Astrocyte of the hippocampus (primary cell): ENCODE data around the gene USP37.
A peak's percentile ranks its signal among the peaks of the same experiment; 100 is the strongest.

ENCODE experiments used
- DNase-seq: peaks from one replicate; pipeline ENCODE4 v3.0.0; 2011; ENCODE audit warnings: low read depth, low spot score

USP37 gene

DNA sequence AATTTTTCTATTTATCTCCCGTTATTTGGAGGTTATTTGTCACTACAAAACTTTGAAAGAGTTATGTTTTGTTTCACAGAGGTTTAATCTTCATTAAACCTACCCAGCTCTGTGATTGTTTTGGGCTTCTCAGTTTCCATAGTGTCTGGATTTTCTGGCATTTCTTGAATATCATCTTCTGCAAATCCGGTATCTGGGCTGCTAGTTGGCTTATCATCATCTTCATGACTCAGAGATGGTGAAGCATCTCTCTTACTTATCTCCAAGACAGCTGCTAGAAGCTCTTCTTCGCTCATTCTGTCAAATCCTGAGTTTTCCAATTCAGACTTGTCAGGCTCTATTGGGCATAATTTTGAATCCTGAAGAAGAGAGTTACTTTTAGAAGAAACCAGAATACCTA is 93.6 kb downstream of the USP37 start:
- DNase-seq = no peak

- DNase-seq = no peak
These were observed 95.2 kb downstream of the USP37 start for GRCh38 chr2:218472988-218473387.

GRCh38 chr2:218471982-218472381 is 96.2 kb downstream of the USP37 start:
- no peak for DNase-seq

DNA sequence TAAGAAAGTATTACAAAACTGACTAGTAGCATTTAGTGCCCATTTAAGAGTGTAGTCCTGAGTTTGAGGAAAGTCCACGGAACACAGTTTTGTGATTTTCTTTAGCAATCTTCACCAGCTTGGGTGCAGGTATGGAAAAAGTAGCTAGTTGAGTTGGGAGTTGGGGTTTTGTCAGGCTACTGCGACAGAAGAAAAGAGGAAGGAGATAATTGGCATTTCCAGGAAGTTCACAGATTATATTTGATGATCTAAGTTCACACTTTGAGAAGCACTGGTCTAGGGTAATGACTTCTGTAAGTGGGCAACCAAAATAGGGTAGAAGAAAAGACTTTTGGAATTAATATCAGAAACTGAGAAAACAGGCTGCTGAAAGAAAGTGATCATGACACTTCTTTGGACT is 97.1 kb downstream of the USP37 start:
- no peak for DNase-seq

DNA sequence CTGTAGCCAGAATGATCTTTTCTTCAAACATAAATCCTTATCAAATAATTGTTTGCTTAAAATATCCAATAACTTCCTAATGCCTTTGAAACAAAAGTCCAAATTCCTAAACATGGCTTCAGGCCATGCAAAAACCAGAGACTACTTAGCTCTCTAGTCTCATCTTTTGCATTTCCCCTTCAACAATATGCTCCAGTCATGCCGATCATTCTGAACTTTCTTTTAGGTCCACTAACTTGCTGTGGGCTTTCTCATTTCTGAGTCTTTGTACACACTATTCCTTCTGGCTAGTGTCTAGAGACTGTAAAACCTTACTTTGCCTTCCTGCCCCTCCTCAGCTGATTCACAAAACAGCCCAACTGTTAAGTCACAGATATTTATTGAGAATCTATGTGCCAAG is 97.7 kb downstream of the USP37 start:
- DNase-seq = no peak

GRCh38 chr2:218465987-218466633 is 102.0 kb downstream of the USP37 start:
- DNase-seq = peak; percentile 21

DNA sequence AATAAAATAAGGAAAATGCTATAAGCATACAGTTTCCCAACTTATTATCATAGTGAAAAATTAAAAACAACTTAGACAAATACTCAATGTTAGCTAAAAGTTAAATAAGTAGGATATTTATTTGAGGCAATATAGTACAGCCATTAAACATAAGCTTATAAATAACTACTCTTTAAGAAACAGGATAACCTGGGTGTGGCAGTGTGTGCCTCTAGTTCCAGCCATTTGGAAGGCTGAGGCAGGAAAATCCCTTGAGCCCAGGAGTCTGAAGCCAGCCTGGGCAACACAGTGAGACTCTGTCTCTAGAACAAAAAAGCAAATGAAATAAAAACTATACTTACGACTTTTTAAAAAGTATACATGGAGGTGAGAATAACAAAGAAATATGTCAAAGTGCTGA is 109.6 kb downstream of the USP37 start:
- no peak for DNase-seq

- DNase-seq = no peak
These were observed 111.3 kb downstream of the USP37 start for GRCh38 chr2:218456849-218457248.

GRCh38 chr2:218452079-218452478 is 116.1 kb downstream of the USP37 start:
- no peak for DNase-seq

DNA sequence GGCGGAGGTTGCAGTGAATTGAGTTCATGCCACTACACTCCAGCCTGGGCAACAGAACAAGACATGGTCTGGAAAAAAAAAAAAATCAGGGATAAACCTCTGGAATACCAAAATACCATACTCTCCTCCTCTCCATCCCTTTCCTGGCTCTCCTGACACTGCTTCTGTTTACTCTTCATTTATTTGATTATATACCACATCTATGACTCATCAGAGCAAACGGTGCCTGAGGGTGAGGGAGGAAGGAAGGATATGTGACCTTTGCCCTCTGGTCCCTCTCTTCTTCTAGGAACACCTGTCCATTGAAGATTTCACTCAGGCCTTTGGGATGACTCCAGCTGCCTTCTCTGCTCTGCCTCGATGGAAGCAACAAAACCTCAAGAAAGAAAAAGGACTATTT is 119.2 kb downstream of the USP37 start:
- DNase-seq = no peak

DNA sequence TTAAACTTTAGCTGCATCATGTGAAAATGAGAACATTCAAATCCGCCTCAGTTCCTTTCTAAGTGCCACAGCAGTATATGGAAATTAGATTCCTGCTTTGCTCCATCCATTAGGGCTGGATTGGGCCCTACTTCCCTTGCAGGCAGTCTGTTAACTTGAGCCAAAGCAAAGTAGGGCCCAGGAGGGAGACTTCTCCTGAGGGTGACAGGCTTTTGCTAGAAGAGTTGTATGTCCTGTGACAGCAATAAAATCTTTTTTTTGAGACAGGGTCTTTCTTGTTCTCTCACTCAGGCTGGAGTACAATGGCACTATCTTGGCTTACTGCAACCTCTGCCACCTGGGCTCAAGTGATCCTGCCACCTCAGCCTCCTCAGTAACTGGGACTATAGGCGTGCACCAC is 121.1 kb downstream of the USP37 start:
- no peak for DNase-seq

GRCh38 chr2:218446547-218446946 is 121.6 kb downstream of the USP37 start:
- DNase-seq = no peak

DNA sequence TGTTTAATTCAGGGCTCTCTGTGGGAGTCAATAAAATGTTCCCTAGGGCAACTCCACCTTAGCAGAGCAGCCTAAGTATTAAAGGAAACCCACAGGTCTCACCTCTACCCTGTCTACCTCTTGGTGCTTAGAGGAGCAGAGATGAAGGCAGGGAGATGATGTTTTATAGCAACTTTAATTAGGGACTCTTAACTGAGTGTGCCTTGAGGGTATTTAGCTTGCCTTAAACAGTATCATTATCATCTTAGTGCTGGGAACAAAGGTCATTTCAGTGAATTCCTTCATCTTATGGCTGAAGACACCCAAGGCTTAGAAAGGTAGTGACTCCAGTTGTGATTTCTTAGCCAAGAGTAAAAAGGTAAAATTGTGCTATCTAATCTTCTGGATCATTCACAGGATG is 122.5 kb downstream of the USP37 start:
- no peak for DNase-seq

GRCh38 chr2:218444692-218445357 is 123.3 kb downstream of the USP37 start:
- no peak for DNase-seq

GRCh38 chr2:218438596-218438995 is 129.6 kb downstream of the USP37 start:
- DNase-seq = no peak

DNA sequence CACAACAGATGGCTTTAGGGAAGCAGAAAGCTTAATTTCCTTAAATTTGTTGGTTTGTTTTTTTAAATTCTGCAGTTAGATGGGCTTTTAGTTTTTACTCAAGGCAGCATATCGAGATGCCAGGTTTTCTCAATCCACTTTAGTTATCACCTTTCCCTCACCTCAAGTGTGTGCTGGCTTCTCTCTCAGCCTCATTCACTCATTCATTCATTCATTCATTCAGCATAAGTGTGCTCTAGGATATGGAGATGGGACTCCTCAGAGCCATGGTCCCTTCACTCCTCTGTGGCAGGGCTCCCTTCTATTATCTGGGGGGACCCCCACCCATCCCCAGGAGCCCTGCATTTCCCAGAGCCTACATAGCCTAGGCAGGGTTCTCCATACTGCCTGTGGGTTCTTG is 130.2 kb downstream of the USP37 start:
- DNase-seq = no peak

GRCh38 chr2:218436992-218437391 is 131.2 kb downstream of the USP37 start:
- no peak for DNase-seq

DNA sequence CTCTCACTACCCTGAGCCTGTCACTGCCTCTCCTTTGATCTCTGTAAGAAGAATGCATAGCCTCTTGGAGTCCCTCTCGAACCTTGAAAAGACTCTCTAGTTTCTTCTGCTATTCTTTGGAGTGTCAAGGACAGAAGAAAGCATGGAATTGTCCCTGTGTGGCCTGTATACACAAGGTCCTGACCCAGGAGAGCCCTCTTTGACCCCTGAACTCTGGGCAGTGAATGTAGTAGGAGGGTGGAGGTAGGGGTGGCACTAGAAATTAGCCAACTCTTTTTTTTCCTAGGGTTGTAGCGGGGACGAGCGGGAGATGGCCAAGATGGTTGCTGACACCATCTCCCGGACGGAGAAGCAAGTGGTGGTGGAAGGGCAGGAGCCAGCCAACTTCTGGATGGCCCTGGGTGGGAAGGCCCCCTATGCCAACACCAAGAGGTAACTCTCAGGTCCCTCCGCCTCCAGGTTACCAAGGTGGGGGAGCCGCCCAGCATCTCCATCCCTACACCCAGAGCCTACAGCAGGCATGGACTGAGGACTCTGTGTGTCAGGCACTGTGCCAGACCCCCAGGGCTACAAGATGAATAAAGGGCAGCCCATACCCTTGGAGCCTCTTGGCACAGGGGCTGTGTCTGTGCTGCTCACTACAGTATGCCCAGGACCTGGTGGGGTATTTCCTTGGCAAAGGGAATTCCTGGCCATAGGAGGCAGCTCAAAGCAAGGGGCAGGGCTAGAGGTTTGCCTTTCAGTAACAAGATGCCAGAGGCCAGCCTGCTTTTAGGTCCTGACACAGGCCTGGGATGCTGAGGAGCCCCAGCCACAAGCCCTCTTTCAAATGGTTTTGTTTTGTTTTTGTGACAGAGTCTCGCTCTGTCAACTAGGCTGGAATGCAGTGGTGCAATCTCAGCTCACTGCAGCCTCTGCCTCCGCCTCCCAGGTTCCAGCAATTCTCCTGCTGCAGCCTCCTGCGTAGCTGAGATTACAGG is 132.9 kb downstream of the USP37 start:
- DNase-seq = no peak

DNA sequence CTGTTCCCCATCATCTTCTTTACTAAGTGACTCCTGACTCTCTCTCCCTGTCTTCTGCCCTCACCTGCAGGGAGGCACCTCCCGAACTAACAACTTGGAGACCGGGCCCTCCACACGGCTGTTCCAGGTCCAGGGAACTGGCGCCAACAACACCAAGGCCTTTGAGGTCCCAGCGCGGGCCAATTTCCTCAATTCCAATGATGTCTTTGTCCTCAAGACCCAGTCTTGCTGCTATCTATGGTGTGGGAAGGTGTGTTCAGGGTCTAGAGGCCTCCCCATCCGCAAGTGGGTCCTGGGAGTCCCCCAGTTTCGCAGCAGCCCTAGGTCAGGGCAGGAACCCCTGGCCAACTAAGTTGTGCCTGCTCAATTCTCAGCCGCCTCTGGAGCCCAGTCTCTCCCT is 133.7 kb downstream of the USP37 start:
- DNase-seq = no peak

GRCh38 chr2:218432676-218433365 is 135.3 kb downstream of the USP37 start:
- DNase-seq = no peak

DNA sequence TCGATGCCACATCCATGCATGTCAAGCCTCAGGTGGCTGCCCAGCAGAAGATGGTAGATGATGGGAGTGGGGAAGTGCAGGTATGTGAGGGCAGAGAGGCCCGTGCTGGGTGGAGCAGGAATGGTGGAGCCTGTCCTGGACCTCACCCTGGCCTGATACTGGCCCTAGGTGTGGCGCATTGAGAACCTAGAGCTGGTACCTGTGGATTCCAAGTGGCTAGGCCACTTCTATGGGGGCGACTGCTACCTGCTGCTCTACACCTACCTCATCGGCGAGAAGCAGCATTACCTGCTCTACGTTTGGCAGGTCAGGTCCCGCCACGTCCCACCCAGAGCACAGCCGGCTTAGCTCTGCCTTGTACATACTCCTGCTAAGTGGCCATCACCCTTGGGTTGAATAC is 136.3 kb downstream of the USP37 start:
- no peak for DNase-seq

DNA sequence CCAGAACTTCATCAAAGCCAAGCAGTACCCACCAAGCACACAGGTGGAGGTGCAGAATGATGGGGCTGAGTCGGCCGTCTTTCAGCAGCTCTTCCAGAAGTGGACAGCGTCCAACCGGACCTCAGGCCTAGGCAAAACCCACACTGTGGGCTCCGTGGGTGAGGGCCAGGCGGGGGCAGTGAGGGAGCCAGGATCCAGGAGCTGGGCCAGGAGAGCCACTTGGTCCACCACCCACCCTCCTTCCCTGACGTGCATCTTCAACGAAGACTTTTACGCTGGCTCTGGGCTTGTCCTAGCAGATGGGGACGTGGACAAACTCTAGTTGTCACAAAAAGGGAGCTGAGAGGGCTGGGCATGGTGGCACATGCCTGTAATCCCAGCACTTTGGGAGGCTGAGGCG is 137.4 kb downstream of the USP37 start:
- DNase-seq = no peak
